ENCODE data around the gene BAIAP2L1. TPM values are rescaled to one million over a fixed set of nuclear protein-coding genes. Genes with fewer than 3 reads are reported as not detected.

BAIAP2L1 gene
- polyA plus RNA-seq, 1 donor from 2014 or later = 0.49 TPM

- no peaks in the 10 kb centered on the region for H3K36me3 Mint-ChIP-seq
- H3K27ac Mint-ChIP-seq = no peak overlapping the region
- peaks cover 0 to 5% (median 2%) of the 10 kb centered on the region in 3 donors for H3K9me3 Mint-ChIP-seq
- no peaks in the 10 kb centered on the region for H3K27me3 Mint-ChIP-seq
- H3K4me3 Mint-ChIP-seq = no peak overlapping the region
- peaks cover 0 to 3% (median 0%) of the 10 kb centered on the region in 3 donors for H3K4me1 Mint-ChIP-seq
These were observed 22.6 kb downstream of the BAIAP2L1 start for GRCh38 chr7:98378210-98378819.

DNA sequence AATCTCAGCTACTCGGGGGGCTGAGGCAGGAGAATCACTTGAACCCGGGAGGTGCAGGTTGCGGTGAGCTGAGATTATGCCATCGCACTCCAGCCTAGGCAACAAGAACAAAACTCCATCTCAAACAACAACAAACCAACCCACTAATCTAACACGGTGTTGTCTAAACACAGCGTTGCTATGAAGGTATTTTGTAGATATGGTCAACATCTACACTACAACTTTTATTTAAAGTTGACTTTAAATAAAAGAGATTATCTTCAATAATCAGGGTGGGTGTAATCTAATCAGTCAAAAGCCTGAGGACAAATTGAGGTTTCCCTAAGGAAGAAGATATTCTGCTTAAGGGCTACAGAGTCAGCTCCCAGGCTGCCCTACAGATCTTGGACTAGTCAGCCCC is 24.2 kb downstream of the BAIAP2L1 start:
- no peaks in the 10 kb centered on the region for H3K36me3 Mint-ChIP-seq
- no peaks in the 10 kb centered on the region for H3K27me3 Mint-ChIP-seq
- no peak overlapping the region for H3K27ac Mint-ChIP-seq
- H3K4me3 Mint-ChIP-seq = no peak overlapping the region
- H3K4me1 Mint-ChIP-seq = peaks cover 0 to 3% (median 0%) of the 10 kb centered on the region in 3 donors
- H3K9me3 Mint-ChIP-seq = peaks cover 0 to 5% (median 2%) of the 10 kb centered on the region in 3 donors

DNA sequence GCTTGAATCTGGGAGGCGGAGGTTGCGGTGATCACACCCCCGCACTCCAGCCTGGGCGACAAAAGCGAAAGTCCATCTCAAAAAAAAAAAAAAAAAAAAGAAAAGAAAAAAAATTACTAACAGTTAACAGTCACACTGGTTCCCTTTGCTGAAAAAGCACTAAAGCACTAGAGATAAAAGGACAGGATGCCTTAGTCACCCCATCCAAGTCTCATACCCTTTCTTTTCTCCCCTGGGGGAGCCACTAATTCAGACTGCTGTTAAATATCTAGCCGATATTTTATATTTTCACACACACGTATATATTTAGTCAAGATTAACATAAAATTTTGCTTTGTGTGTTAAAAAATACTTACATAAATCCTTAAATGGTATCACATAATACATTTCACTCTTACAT is 25.2 kb downstream of the BAIAP2L1 start:
- no peaks in the 10 kb centered on the region for H3K36me3 Mint-ChIP-seq
- peaks cover 0 to 5% (median 2%) of the 10 kb centered on the region in 3 donors for H3K9me3 Mint-ChIP-seq
- no peak overlapping the region for H3K27ac Mint-ChIP-seq
- H3K4me3 Mint-ChIP-seq = no peak overlapping the region
- H3K4me1 Mint-ChIP-seq = peaks cover 0 to 3% (median 0%) of the 10 kb centered on the region in 3 donors
- H3K27me3 Mint-ChIP-seq = no peaks in the 10 kb centered on the region

GRCh38 chr7:98374285-98374680 is 26.6 kb downstream of the BAIAP2L1 start:
- no peaks in the 10 kb centered on the region for H3K9me3 Mint-ChIP-seq
- H3K27ac Mint-ChIP-seq = no peak overlapping the region
- no peak overlapping the region for H3K4me3 Mint-ChIP-seq
- peaks cover 0 to 3% (median 0%) of the 10 kb centered on the region in 3 donors for H3K4me1 Mint-ChIP-seq
- H3K27me3 Mint-ChIP-seq = peaks cover 4% of the 10 kb centered on the region
- H3K36me3 Mint-ChIP-seq = no peaks in the 10 kb centered on the region

DNA sequence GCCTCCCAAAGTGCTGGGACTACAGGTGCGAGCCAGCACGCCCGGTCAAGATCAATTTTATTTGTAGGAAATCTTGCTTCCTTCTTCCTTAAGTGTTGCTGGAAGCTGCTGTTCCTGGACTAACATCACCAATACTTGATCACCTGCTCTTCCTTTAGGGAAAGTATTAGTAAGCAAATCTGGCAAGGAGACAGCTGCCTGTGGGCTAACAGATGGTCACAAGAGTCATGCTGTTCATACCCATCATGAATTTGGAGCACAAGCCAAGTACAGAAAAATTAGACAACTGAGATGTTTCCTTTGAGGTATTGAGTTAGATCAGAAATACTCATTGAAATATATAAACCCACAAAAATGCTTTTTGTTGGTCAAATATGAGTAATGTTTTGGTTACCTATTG is 27.9 kb downstream of the BAIAP2L1 start:
- no peaks in the 10 kb centered on the region for H3K4me1 Mint-ChIP-seq
- H3K36me3 Mint-ChIP-seq = no peaks in the 10 kb centered on the region
- peaks cover 6% of the 10 kb centered on the region for H3K27me3 Mint-ChIP-seq
- no peak overlapping the region for H3K4me3 Mint-ChIP-seq
- H3K27ac Mint-ChIP-seq = no peak overlapping the region
- no peaks in the 10 kb centered on the region for H3K9me3 Mint-ChIP-seq

- H3K27ac Mint-ChIP-seq = no peak overlapping the region
- no peaks in the 10 kb centered on the region for H3K9me3 Mint-ChIP-seq
- H3K36me3 Mint-ChIP-seq = no peaks in the 10 kb centered on the region
- H3K4me1 Mint-ChIP-seq = no peaks in the 10 kb centered on the region
- H3K4me3 Mint-ChIP-seq = no peak overlapping the region
- H3K27me3 Mint-ChIP-seq = peaks cover 7% of the 10 kb centered on the region
These were observed 31.2 kb downstream of the BAIAP2L1 start for GRCh38 chr7:98369726-98370125.

DNA sequence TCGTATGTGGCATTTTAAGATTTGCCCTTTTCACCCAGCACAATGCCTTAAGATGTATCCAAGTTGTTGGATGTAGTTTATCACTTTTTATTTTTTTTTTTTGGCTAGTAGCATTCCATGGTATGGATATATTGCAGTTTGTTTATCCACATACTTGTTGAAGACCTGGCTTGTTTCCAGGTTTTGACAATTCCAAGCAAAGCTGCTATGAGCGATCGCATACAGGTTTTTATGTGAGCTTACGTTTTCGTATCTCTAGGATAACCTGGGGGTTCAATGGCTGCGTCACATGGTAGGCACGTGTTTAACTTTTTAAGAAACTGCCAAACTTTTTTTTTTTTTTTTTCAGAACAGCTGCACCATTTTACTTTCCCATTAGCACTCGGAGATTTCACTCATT is 32.2 kb downstream of the BAIAP2L1 start:
- no peak overlapping the region for H3K4me3 Mint-ChIP-seq
- H3K27me3 Mint-ChIP-seq = peaks cover 7% of the 10 kb centered on the region
- H3K9me3 Mint-ChIP-seq = no peaks in the 10 kb centered on the region
- no peak overlapping the region for H3K27ac Mint-ChIP-seq
- H3K36me3 Mint-ChIP-seq = no peaks in the 10 kb centered on the region
- no peaks in the 10 kb centered on the region for H3K4me1 Mint-ChIP-seq

GRCh38 chr7:98366562-98366938 is 34.3 kb downstream of the BAIAP2L1 start:
- Mint-ChIP-seq H3K4me3 (no peak overlapping the region), H3K27me3 (peaks cover 7% of the 10 kb centered on the region), H3K27ac (no peak overlapping the region), H3K9me3 (no peaks in the 10 kb centered on the region), H3K4me1 (no peaks in the 10 kb centered on the region), H3K36me3 (no peaks in the 10 kb centered on the region)

DNA sequence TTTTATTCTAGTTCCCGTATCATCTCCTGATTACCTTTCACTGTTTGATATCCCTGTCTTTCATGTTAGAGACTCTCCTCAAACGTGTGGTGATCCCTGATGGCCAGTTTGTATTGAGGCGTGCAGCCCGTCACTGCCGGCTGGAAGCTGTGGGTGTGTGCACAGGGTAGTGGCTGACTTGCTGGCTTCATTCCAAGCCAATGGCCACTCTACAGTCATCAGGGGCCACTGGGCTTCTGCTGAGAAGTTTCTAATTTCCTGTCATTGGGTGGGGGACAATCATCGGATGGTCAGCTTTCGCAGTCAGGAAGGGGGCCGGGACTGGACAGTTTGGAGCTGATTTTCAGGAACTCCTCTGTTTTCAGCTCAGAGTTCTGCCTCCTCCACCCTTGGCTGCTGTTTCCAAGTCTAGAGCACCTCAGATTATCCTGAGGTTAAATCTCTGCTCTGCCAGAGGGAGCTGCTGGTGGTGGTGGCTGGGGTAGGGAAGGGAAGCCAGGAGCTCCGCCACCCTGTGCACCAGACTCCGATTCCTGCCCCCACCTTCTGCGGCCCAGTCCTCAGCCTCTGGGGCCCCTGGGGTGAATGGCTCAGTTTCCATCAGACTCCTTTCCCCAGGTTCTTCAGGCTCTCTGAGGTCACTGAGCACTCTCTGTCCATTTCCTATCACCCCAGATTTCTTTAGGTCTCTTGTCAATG is 34.9 kb downstream of the BAIAP2L1 start:
- H3K36me3 Mint-ChIP-seq = no peaks in the 10 kb centered on the region
- no peaks in the 10 kb centered on the region for H3K4me1 Mint-ChIP-seq
- H3K4me3 Mint-ChIP-seq = no peak overlapping the region
- peaks cover 7% of the 10 kb centered on the region for H3K27me3 Mint-ChIP-seq
- no peak overlapping the region for H3K27ac Mint-ChIP-seq
- H3K9me3 Mint-ChIP-seq = no peaks in the 10 kb centered on the region

DNA sequence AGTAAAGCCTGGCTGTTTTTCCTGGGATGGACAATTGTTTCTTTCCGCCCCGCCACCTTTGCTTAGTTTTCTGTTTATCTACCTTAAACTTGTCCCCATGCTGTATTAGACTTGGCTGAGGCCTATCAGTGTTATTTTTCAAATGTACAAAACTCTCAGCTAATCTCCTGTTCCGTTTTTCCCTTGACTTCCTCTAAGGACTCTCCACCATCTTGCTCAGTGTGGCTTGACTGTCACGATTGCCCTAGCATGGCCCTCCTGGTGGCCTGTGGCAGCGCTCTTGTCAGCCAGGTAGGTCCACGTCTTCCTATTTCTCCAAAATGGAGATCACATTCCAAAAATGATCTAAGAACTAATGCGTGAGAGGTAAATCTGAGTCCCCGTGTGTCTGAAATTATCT is 36.7 kb downstream of the BAIAP2L1 start:
- H3K4me3 Mint-ChIP-seq = no peak overlapping the region
- peaks cover 4% of the 10 kb centered on the region for H3K27me3 Mint-ChIP-seq
- peak overlapping the region in 1 of 3 donors; percentile 14 for H3K27ac Mint-ChIP-seq
- no peaks in the 10 kb centered on the region for H3K4me1 Mint-ChIP-seq
- H3K9me3 Mint-ChIP-seq = no peaks in the 10 kb centered on the region
- no peaks in the 10 kb centered on the region for H3K36me3 Mint-ChIP-seq

DNA sequence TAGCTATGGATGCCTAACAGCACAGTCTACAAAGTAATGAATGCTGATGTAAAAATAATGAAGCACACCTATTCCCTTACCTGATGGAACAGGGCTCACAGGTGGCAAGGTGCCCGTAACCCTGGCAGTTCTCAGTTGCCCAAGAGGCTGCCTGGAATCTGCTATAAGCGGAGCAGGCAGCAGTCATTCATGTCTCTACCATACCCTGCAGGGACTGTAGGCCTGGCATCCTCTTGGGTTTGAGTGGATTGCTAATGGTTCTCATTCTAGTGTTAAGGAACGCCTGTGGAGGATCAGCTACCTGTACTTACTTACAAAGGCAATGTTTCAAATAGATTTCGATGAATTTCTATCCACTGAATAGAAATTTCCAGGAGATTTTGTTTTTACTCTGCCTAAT is 38.4 kb downstream of the BAIAP2L1 start:
- Mint-ChIP-seq H3K4me1 (no peaks in the 10 kb centered on the region), H3K27ac (no peak overlapping the region), H3K36me3 (no peaks in the 10 kb centered on the region), H3K27me3 (peaks cover 1% of the 10 kb centered on the region), H3K4me3 (no peak overlapping the region), H3K9me3 (no peaks in the 10 kb centered on the region)

DNA sequence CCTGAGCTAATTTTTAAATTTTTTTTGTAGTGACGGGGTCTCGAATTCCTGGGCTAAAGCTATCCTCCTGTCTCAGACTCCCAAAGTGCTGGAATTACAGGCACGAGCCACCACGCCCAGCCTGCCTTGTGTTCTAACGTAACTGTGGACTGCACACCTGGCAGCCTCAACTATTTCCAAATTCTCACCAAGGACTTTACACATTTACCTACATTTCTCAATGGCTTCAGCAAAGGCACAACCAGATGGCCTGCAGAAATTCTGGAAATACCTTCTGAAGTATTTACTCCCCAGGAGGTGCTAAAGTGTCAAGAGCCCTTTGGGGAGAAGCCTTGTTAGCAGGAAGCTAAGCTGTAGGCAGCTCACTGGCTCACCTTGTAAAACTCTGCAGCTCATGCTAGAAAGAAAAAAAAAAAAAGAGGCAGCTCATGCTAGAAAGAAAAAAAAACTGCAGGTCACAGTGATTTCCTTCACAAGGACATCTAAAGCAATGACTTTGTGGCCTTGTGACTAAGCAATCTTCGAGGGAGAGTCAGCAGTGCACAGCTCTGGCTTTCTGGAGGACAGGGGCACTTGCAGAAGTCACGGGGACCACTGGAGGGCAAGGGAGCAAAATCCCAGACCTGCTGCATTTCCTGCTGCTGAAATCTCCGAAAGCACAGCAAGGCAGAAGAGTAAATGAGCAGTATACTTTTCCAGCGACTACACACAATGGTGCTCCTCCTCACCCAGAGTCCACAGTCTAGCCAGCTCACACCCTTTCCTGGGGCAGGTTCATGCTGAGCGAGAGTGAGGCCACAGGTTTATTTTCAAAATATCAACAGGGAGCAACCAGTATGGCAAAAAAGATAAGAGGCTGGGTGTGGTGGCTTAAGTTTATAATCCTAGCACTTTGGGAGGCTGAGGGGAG is 40.4 kb downstream of the BAIAP2L1 start:
- Mint-ChIP-seq H3K4me1 (no peaks in the 10 kb centered on the region), H3K27ac (no peak overlapping the region)

GRCh38 chr7:98359395-98359794 is 41.5 kb downstream of the BAIAP2L1 start:
- no peaks in the 10 kb centered on the region for H3K4me1 Mint-ChIP-seq
- no peaks in the 10 kb centered on the region for H3K36me3 Mint-ChIP-seq
- no peak overlapping the region for H3K27ac Mint-ChIP-seq
- H3K9me3 Mint-ChIP-seq = no peaks in the 10 kb centered on the region
- H3K4me3 Mint-ChIP-seq = no peak overlapping the region
- peaks cover under 1% of the 10 kb centered on the region for H3K27me3 Mint-ChIP-seq

More for the DNA sequence above, 40.4 kb downstream of the BAIAP2L1 start:
- Mint-ChIP-seq H3K27me3 (no peaks in the 10 kb centered on the region), H3K9me3 (no peaks in the 10 kb centered on the region), H3K4me3 (no peak overlapping the region), H3K36me3 (no peaks in the 10 kb centered on the region)

GRCh38 chr7:98358706-98359105 is 42.2 kb downstream of the BAIAP2L1 start:
- no peak overlapping the region for H3K27ac Mint-ChIP-seq
- H3K27me3 Mint-ChIP-seq = peaks cover 2% of the 10 kb centered on the region
- H3K4me1 Mint-ChIP-seq = no peaks in the 10 kb centered on the region
- H3K36me3 Mint-ChIP-seq = no peaks in the 10 kb centered on the region
- no peaks in the 10 kb centered on the region for H3K9me3 Mint-ChIP-seq
- H3K4me3 Mint-ChIP-seq = no peak overlapping the region

DNA sequence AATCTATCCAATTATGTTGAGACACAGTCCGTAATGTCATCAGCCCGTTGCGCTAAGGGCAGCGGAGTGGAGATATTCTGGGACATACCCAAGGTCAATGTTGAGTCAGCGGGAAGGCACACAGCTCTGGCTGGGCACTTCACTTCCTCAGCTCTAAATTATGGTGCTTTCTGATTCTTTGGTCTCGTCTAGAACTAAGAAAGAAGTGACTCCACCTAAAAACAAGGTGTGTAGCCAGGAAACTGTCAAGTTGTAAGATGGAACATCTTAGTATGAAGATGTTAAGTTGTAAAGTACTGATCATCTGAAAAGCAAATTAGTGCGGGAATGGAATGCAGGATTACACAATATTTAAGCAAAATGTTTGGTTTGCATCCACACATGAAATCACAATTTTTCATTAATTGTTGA is 43.1 kb downstream of the BAIAP2L1 start:
- Mint-ChIP-seq H3K27me3 (peaks cover 2% of the 10 kb centered on the region), H3K27ac (no peak overlapping the region), H3K4me3 (no peak overlapping the region), H3K9me3 (no peaks in the 10 kb centered on the region), H3K36me3 (no peaks in the 10 kb centered on the region), H3K4me1 (no peaks in the 10 kb centered on the region)

Data from IgD-negative memory B cell (primary cell).